Measurements from ENCODE around the gene DAPK1.

Gene DAPK1

GRCh38 chr9:87610200-87611155 lies 112.8 kb downstream of the DAPK1 start:
- DNase-seq (ENCODE audit: low read depth in 2 of 3, low spot score in 2 of 3), result no peak

GRCh38 chr9:87611776-87612175 lies 114.1 kb downstream of the DAPK1 start:
- no peak for DNase-seq (ENCODE audit: low read depth in 2 of 3, low spot score in 2 of 3)

- no peak for DNase-seq (ENCODE audit: low read depth in 2 of 3, low spot score in 2 of 3)
Measured at GRCh38 chr9:87612536-87612935, 114.9 kb downstream of the DAPK1 start.

GRCh38 chr9:87613265-87614111 lies 115.8 kb downstream of the DAPK1 start:
- DNase-seq (ENCODE audit: low read depth in 2 of 3, low spot score in 2 of 3), result no peak

GRCh38 chr9:87614397-87614796 lies 116.7 kb downstream of the DAPK1 start:
- DNase-seq (ENCODE audit: low read depth in 2 of 3, low spot score in 2 of 3), result no peak

- DNase-seq (ENCODE audit: low read depth in 2 of 3, low spot score in 2 of 3), result no peak
Measured at GRCh38 chr9:87615136-87615535, 117.5 kb downstream of the DAPK1 start.

- no peak for DNase-seq (ENCODE audit: low read depth in 2 of 3, low spot score in 2 of 3)
Measured at GRCh38 chr9:87615547-87616148, 118.0 kb downstream of the DAPK1 start.

GRCh38 chr9:87618226-87618625 lies 120.6 kb downstream of the DAPK1 start:
- DNase-seq (ENCODE audit: low read depth in 2 of 3, low spot score in 2 of 3), result no peak

- no peak for DNase-seq (ENCODE audit: low read depth in 2 of 3, low spot score in 2 of 3)
Measured at GRCh38 chr9:87618931-87619330, 121.3 kb downstream of the DAPK1 start.

- no peak for DNase-seq (ENCODE audit: low read depth in 2 of 3, low spot score in 2 of 3)
Measured at GRCh38 chr9:87619346-87619745, 121.7 kb downstream of the DAPK1 start.

- DNase-seq (ENCODE audit: low read depth in 2 of 3, low spot score in 2 of 3), result no peak
Measured at GRCh38 chr9:87620731-87621322, 123.2 kb downstream of the DAPK1 start.

- DNase-seq (ENCODE audit: low read depth in 2 of 3, low spot score in 2 of 3), result no peak
Measured at GRCh38 chr9:87622098-87622497, 124.4 kb downstream of the DAPK1 start.

- DNase-seq (ENCODE audit: low read depth in 2 of 3, low spot score in 2 of 3), result no peak
Measured at GRCh38 chr9:87622923-87623322, 125.3 kb downstream of the DAPK1 start.

GRCh38 chr9:87628346-87628745 lies 130.7 kb downstream of the DAPK1 start:
- DNase-seq (ENCODE audit: low read depth in 2 of 3, low spot score in 2 of 3), result no peak

GRCh38 chr9:87629104-87629503 lies 131.4 kb downstream of the DAPK1 start:
- DNase-seq (ENCODE audit: low read depth in 2 of 3, low spot score in 2 of 3), result no peak

GRCh38 chr9:87630266-87630665 lies 132.6 kb downstream of the DAPK1 start:
- no peak for DNase-seq (ENCODE audit: low read depth in 2 of 3, low spot score in 2 of 3)

- DNase-seq (ENCODE audit: low read depth in 2 of 3, low spot score in 2 of 3), result no peak
Measured at GRCh38 chr9:87630846-87631245, 133.2 kb downstream of the DAPK1 start.

GRCh38 chr9:87635656-87636501 lies 138.2 kb downstream of the DAPK1 start:
- DNase-seq (ENCODE audit: low read depth in 2 of 3, low spot score in 2 of 3), result no peak

- DNase-seq (ENCODE audit: low read depth in 2 of 3, low spot score in 2 of 3), result no peak
Measured at GRCh38 chr9:87638292-87638691, 140.6 kb downstream of the DAPK1 start.

GRCh38 chr9:87639949-87640348 lies 142.3 kb downstream of the DAPK1 start:
- no peak for DNase-seq (ENCODE audit: low read depth in 2 of 3, low spot score in 2 of 3)
